Right lung (tissue), 5 donors: ENCODE measurements around the gene RPS6KL1. TPM values are rescaled to one million over a fixed set of nuclear protein-coding genes. Genes with fewer than 3 reads are reported as not detected.

Experiments
- DNase-seq, 2 donors: peaks; one replicate each; pipeline ENCODE4 v3.0.0-alpha.2; 2013
- polyA plus RNA-seq, 5 donors: library from polyadenylated mRNA; unstranded; fragments of 120-200 nt; gene quantifications; one replicate each; pipeline versions ENCODE4 v1.2.1 to v1.2.3, GENCODE V29; 2013; ENCODE audit warnings: inconsistent platforms in 1 of 5, low replicate concordance in 1 of 5; ENCODE audit not compliant: insufficient read length in 5 of 5, insufficient read depth in 1 of 5

Gene RPS6KL1
- polyA plus RNA-seq, 5 donors: 0.76 to 2.3 (median 1.1) TPM

DNA sequence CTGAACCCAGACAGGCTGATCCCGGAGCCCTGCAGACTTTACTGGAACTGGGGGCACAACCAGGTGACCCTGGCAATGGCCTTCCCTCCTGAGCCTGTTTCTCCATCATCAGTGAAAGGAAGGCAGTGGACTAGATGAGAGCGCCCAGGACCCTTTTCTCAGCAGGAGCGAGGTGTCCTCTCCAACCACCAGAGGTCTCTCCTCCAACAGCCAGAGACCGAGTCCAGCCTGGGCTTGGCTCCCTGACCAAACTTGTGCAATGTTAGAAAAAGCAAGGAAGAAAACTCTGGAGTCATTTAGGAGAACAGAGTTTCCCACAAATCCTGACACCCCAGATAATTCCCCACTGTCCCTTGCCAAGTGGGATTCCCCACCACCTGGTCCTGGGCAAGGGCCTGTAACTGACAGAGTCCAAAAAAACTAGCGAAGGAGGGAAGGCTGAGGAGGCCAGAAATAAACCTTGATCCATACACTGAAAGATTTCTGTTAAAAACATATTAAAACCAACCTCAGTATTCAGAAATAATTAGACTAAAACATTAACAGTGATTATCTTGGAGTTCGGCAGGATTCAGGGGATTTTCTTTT lies 9.0 kb downstream of the RPS6KL1 start:
- DNase-seq: peak in 1 of 2 donors; percentile 80

DNA sequence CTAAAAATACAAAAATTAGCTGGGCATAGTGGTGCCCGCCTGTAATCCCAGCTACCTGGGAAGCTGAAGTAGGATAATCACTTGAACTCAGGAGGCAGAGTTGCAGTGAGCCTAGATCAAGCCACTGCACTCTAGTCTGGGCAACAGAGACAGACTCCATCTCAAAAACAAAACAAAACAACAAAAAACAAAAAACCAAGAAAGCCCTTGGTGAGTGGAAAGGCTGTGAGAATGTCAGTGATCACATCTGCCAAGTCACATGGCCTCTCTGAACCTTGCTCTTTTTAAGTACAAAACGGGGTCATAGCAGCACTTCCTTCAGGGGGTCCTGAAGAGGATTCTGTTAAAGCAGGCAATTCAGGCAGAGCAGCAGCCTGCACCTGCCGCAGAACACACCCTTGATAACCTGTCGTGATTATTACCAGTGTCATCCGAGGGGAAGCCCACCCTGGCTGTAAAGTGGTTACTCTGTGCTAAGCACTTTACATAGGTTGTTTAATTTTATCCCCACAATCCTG lies 9.6 kb downstream of the RPS6KL1 start:
- no peak for DNase-seq

DNA sequence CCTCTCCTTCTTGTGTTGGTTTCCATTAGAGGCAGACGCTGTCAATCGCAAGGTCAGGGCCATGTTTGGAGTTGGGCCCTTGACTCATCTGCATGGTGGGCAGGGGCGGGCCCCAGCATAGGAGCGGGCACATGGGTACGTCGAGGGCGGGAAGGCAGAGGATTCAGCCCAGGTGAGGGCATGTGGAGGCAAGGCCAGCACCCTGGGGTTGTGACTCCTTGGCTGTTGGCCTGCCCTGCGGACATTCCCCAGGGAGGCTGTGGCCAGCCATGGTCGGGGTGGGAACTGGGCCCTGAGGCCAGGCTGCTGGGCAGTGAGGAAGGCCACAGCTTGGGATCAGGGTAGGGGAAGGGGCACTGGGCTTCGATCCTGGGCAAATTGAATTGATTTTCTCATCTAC lies 10.3 kb downstream of the RPS6KL1 start:
- no peak for DNase-seq

- no peak for DNase-seq
Observed at GRCh38 chr14:74912111-74912510, 10.9 kb downstream of the RPS6KL1 start.

DNA sequence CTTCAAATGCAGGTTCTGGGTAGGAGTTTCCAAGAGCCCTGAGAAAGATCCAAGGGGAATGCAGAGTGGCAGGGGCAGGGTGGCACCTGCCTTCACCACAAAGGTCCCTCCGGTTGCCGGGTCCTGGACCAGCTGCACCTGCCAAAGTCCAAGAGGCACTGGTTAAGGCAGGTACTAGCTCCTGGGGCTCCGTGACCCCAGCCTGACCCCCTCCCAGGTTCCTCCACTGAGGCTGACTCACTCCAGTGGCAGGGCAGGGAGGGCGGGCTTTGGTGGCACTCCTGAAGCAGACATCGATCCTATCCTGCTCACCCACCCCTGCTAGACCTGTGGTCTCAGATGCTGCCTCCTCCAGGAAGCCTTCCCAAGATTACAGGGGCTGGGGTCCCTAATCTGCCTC lies 11.4 kb downstream of the RPS6KL1 start:
- DNase-seq: no peak

GRCh38 chr14:74911221-74911620 lies 11.8 kb downstream of the RPS6KL1 start:
- DNase-seq: no peak

DNA sequence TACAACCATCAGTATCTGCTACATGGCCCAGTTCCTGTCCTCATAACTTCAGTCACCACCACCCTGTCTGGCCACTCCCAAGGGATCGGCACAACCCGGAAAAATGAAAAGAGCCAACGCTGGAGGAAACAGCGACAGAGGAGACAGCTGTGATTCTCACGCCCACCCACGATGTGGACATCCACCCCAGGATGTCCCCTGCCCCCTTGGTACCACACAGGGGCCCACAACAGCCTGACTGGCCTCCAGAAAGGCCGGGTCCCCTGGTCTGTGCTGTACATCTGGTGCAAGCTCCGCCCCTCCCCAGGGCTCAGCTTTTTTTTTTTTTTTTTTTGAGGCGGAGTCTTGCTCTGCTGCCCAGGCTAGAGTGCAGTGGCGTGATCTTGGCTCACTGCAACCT lies 12.5 kb downstream of the RPS6KL1 start:
- no peak for DNase-seq

DNA sequence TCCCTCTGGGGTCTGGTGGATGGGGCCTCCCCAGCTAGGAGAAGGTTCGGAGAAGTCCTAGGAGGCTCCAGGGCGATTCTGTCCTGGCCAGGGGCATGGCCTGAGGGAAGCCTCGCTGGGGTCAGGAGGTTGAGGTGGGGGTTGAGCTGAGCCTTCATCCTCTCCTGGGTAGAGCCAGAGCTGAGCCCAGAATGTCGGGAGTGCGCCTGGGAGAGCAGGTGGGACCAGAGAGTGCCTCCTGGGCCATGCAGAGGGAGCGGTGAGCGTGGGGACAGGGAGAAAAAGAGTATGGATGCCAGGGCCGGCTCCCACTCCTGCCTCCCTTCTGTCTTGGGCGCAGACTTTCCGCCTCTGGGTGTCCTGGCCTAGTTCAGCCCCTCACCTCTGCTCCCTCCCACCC lies 13.1 kb downstream of the RPS6KL1 start:
- no peak for DNase-seq

DNA sequence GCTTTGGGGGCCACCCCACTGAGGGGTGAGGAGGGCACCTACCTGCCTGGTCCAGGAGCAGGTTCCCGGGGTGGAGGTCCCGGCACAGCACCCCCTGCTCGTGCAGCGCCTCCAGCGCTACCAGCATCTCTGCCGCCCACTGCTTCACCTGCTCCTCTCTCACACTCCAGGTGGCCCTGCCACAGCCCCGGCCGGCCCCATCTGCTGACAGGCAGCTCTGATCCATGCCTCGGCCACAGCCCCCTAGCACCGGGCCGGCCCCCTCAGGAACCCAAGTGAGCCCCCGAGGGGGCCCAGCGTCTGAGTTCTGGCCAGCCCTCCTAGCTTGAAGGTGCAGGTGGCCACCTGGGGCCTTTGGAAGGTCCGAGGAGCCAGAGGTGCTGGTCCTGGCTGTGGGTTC lies 13.6 kb downstream of the RPS6KL1 start:
- DNase-seq: no peak

DNA sequence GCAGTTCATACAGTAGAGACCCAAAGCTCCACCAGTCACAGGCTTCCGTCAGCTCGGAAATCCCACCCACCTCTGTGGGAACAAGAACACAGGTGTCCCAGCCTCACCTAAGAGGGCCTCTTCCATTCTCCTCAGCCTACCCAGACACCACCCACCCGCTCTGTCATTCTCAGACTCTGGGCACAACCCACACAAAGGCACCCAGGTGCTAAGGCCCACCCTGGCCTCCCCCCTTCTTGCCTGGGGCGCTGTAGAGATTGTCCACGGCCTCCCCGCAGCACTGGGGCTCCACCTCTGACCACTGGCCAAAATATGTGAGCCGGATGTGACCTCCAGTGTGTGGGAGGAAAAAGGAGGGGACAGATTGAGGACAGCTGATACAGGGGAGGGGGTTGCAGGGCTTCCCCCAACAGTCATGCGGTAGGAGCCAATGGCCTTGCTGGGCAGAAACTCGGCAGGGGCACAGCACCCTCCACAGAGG lies 14.2 kb downstream of the RPS6KL1 start:
- no peak for DNase-seq

GRCh38 chr14:74907744-74908143 lies 15.3 kb downstream of the RPS6KL1 start:
- DNase-seq: no peak

DNA sequence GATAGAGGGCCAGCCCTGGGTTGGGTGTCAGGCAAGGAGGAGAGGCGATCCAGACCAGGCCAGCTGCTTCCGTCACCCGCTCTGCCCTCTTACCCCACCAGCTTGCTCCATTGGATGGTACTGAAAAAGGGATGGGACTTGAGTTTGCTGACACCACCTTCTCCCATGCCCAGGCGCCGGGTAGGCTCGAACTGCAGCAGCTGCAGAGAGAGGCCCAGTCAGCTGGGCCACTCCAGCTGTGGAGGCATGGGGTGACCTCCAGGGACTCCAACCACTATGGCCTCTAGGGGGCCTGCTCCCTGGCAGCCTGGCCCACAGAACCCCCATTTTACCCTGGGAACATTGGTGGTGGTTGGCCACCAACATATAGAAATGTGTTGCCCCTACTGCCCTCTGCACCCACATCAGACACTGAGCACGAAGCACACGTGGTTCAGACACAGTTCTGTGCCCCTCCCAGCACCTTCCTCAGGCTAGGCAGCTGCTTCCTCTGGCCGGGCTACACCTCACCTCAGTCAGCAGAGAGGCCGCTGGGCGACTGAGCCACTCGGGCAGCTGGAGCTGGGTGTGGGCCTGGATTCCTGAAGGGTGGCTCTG lies 16.0 kb downstream of the RPS6KL1 start:
- DNase-seq: no peak

- DNase-seq: peak in 1 of 2 donors; percentile 38
Observed at GRCh38 chr14:74905595-74906142, 17.4 kb downstream of the RPS6KL1 start.

- DNase-seq: no peak
Observed at GRCh38 chr14:74904635-74905503, 18.2 kb downstream of the RPS6KL1 start.

DNA sequence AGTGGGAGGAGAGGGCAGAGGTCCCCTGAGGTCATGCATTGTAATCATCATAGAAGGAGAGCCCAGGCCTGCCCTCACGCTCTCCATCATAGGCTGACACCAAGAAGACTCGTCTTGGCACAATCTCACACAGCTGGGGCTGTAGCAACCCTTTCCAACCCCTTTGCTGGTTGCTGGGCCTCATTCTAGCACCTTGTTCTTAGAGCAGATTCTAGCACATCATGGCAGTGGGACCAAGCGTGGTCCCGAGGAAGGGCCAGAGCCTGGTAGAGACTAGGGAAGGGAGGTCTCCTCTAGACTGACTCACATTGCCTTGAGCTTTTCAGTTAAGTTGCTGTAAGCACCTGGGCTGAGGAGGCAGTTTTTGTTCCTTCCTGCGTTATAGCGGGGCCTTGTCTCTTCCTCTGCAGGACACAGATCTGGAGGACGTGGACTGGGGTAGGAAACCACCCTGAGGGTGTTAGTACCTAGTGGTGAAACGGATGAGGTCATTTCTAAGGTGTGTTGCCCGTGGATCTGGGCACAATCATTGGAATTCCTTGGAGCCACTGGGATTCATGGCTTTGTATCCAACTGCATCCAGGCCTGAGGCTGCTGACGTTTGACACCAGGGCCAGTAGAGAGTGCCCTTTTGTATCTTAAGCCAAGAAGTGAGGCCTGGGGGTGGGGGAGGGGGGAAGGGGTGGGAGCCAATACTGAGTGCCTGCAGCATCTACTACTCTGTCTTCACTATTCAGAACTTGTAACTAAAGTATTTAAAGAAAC lies 19.9 kb downstream of the RPS6KL1 start:
- DNase-seq: no peak

DNA sequence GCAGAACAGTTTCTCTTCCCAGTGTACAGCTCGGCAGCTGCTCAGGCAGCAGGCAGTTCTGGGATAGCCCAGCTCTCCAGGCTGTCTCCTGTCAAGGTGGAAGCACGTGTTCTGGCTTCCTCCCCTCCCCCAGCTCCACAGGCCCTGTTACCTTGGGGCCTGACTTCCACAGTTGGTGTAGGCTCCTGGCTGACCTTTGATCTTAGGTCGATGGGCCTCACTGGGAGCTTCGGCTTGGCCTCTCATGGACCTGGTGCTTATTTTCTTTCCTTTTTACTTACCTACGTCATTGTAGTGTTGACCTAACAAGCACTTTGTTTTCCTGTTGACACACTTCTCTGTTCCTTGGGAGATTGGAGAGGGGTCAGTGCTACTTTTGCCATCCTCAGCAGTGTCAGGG lies 24.4 kb downstream of the RPS6KL1 start:
- no peak for DNase-seq

GRCh38 chr14:74898083-74898482 lies 25.0 kb downstream of the RPS6KL1 start:
- DNase-seq: no peak

GRCh38 chr14:74897642-74898041 lies 25.4 kb downstream of the RPS6KL1 start:
- no peak for DNase-seq

GRCh38 chr14:74896400-74896799 lies 26.7 kb downstream of the RPS6KL1 start:
- no peak for DNase-seq

DNA sequence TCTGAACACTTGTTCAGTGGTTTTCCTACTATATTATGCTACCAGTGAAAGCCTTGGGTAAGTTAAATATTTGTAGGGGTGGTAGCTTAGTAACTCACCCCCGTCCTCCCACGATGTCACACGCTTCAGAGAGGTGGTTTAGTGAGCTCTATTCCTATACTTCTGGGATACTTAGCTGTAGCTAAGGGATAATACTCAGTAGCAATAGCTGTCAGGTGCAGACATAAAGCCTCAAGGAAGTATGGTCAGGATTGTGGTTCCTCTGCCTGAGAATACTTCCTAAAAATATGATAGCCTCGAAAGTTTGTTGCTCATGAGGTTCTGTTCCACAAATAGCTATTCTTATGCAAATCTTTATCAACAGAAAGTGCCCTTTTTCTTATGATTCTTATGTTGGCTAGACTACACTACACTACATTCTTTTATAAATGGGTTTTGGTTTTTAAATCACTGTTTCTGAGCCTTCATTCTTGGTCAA lies 29.4 kb downstream of the RPS6KL1 start:
- DNase-seq: no peak

DNA sequence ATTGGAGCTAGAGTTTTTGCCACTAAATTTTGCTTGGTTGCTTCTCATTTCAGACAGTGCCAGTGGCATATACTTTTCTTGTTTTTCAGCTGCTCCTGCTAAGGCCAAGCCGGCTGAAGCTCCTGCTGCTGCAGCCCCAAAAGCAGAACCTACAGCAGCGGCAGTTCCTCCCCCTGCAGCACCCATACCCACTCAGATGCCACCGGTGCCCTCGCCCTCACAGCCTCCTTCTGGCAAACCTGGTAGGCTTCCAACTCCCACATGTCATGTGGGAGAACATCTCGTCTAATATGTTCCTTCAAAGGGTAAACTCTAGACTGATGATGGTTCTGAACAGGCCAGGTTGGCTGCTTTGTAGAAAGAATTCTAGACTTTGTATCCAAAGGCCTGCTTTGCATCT lies 30.3 kb downstream of the RPS6KL1 start:
- DNase-seq: no peak
